Esophagus muscularis mucosa (tissue), 4 donors: Measurements from ENCODE around the gene ABCC4. TPM values are rescaled to one million over a fixed set of nuclear protein-coding genes. Genes with fewer than 3 reads are reported as not detected.

Source experiments
- DNase-seq: peaks from one replicate; pipeline ENCODE4 v3.0.0-alpha.2; 2017; ENCODE audit errors: extremely low spot score
- H3K27ac ChIP-seq, 4 donors: fragments of 200-600 bp; sonication (generic); replicated peaks in 1 of 4; 1 replicate in 3 of 4; 2 replicates in 1 of 4; pipeline ENCODE4 v1.5.1; 2016 to 2019; ENCODE audit warnings: mild to moderate bottlenecking in 1 of 4
- H3K27me3 ChIP-seq, 4 donors: fragments of 200-600 bp; sonication (generic); one replicate each; pipeline versions ENCODE4 v1.5.1 to v1.6.0; 2016 to 2019
- H3K36me3 ChIP-seq, 4 donors: fragments of 200-600 bp; sonication (generic); one replicate each; pipeline ENCODE4 v1.5.1; 2016 to 2019
- H3K4me1 ChIP-seq, 4 donors: fragments of 200-600 bp; sonication (generic); one replicate each; pipeline ENCODE4 v1.5.1; 2016 to 2019
- H3K4me3 ChIP-seq, 4 donors: fragments of 200-600 bp; sonication (generic); 1 replicate in 2 of 4; 2 replicates in 2 of 4; pipeline ENCODE4 v1.5.1; 2016 to 2019; ENCODE audit warnings: mild to moderate bottlenecking in 4 of 4, moderate library complexity in 1 of 4
- H3K9me3 ChIP-seq, 4 donors: fragments of 200-600 bp; sonication (generic); 1 replicate in 3 of 4; 2 replicates in 1 of 4; pipeline ENCODE4 v1.5.1; 2016 to 2019
- EP300 ChIP-seq: sonication (generic); formaldehyde crosslinking; IDR thresholded peaks from one replicate; pipeline ENCODE4 v1.6.1; 2017; ENCODE audit warnings: antibody characterized with exemption
- POLR2A ChIP-seq: fragments of 450-650 bp; IDR thresholded peaks from one replicate; pipeline ENCODE4 v1.6.1; 2017; ENCODE audit warnings: antibody characterized with exemption, moderate library complexity, mild to moderate bottlenecking, low read depth
- POLR2AphosphoS5 ChIP-seq, 2 donors: sonication (generic); formaldehyde crosslinking; IDR thresholded peaks; one replicate each; pipeline ENCODE4 v1.6.1; 2017; ENCODE audit warnings: antibody characterized with exemption in 2 of 2
- whole genome bisulfite sequencing: methylation state at CpG from one replicate; pipeline ENCODE4 v1.1.5; 2018; 5-methylcytosine and 5-hydroxymethylcytosine counted together
- intact Hi-C: fragments of 100-400 bp; cut with DNase I; formaldehyde crosslinking; loops from one replicate; pipeline ENCODE4 v1.15.1; 2023
- total RNA-seq, 4 donors: library from RNA; depleted of rRNA; stranded (reverse); fragments of >200 nt; gene quantifications; one replicate each; pipeline versions ENCODE4 v1.1.0 to v1.2.1, GENCODE V29; 2016
- TF ChIP-seq, protein P1 (sequence below), 3 experiments: fragments of 200-600 bp in 2 of 3; fragments of 450-650 bp in 1 of 3; sonication (generic) in 2 of 3; IDR thresholded peaks; one replicate each; pipeline ENCODE4 v1.5.1; 2017 to 2019; ENCODE audit warnings: antibody characterized with exemption in 3 of 3, mild to moderate bottlenecking in 2 of 3, moderate library complexity in 1 of 3

Gene ABCC4
- total RNA-seq, 4 donors from 2014 or later, result 5.0 to 6.3 (median 6.0) TPM

DNA sequence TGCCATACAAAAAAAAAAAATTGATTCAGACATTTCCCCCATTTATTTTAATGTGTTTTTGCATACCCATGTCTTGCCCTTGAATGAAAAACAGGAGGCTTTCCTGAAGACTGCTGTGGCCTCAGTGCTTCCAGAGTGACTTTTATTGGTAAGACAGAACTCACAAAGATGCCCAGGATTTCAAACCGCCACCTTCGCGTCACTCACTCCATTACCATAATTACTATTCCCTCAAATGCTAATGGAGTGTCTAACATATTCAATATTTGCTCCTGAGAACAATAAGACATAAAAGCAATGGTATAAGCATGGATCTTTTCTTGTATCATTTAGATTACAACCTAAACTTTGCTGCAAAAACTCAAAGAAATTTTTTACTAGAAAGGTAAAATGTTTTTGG, 306.7 kb downstream of the ABCC4 start:
- peaks cover 0 to 13% (median 2%) of the 10 kb centered on the region in 4 donors for H3K27me3 ChIP-seq
- no peaks in the 10 kb centered on the region for H3K36me3 ChIP-seq
- TF ChIP-seq, protein P1, sequence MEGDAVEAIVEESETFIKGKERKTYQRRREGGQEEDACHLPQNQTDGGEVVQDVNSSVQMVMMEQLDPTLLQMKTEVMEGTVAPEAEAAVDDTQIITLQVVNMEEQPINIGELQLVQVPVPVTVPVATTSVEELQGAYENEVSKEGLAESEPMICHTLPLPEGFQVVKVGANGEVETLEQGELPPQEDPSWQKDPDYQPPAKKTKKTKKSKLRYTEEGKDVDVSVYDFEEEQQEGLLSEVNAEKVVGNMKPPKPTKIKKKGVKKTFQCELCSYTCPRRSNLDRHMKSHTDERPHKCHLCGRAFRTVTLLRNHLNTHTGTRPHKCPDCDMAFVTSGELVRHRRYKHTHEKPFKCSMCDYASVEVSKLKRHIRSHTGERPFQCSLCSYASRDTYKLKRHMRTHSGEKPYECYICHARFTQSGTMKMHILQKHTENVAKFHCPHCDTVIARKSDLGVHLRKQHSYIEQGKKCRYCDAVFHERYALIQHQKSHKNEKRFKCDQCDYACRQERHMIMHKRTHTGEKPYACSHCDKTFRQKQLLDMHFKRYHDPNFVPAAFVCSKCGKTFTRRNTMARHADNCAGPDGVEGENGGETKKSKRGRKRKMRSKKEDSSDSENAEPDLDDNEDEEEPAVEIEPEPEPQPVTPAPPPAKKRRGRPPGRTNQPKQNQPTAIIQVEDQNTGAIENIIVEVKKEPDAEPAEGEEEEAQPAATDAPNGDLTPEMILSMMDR (IDR thresholded peaks at IDR 0.05), result no peak
- TF ChIP-seq POLR2AphosphoS5 (IDR thresholded peaks at IDR 0.05) (no peak), EP300 (no peak), POLR2A (no peak)

DNA sequence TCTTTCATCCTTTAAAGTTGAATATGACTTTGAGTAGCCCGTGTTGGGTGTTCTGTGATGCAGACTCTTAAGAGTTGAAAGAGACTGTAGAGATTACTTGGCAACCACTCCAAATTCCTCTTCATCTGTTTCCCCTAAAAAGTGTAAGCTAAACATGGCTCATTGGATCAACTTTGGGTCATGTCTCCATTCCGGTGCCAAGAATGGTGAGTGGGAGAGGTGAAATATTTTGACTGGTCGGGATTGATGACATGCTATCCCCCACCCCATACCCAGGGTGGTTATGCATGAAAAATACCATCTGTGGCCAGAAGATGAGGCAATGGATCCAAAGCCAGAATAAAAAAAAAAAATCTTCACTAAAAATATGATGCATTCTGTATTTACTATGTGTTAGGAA, 307.6 kb downstream of the ABCC4 start:
- H3K4me1 ChIP-seq, result no peaks in the 10 kb centered on the region
- peaks cover 0 to 13% (median 2%) of the 10 kb centered on the region in 4 donors for H3K27me3 ChIP-seq
- H3K36me3 ChIP-seq, result no peaks in the 10 kb centered on the region
- no peak overlapping the region for H3K4me3 ChIP-seq
- no peak overlapping the region for H3K27ac ChIP-seq
- no peak for DNase-seq
- TF ChIP-seq, protein P1 (IDR thresholded peaks at IDR 0.05), result no peak
- TF ChIP-seq POLR2A (no peak), EP300 (no peak), POLR2AphosphoS5 (IDR thresholded peaks at IDR 0.05) (no peak)
- 53% methylated on average over 3 of the region's 3 CpGs for WGBS
- H3K9me3 ChIP-seq, result no peaks in the 10 kb centered on the region
- intact Hi-C loops, result no loop called here

More for the DNA sequence above, 306.7 kb downstream of the ABCC4 start:
- no peak for DNase-seq
- 89% methylated on average over 3 of the region's 3 CpGs for WGBS
- Histone ChIP-seq H3K4me1 (no peaks in the 10 kb centered on the region), H3K9me3 (no peaks in the 10 kb centered on the region), H3K27ac (no peak overlapping the region), H3K4me3 (no peak overlapping the region)
- intact Hi-C loops, result no loop called here

GRCh38 chr13:94992036-94992960, 309.0 kb downstream of the ABCC4 start:
- intact Hi-C loops, result no loop called here
- no peak overlapping the region for H3K27ac ChIP-seq
- DNase-seq, result no peak
- peaks cover 0 to 13% (median 2%) of the 10 kb centered on the region in 4 donors for H3K27me3 ChIP-seq
- H3K36me3 ChIP-seq, result no peaks in the 10 kb centered on the region
- TF ChIP-seq POLR2AphosphoS5 (IDR thresholded peaks at IDR 0.05) (no peak), EP300 (no peak), POLR2A (no peak)
- TF ChIP-seq, protein P1 (IDR thresholded peaks at IDR 0.05), result no peak
- WGBS, result 55% methylated on average over 8 of the region's 9 CpGs
- H3K4me1 ChIP-seq, result no peaks in the 10 kb centered on the region
- H3K4me3 ChIP-seq, result no peak overlapping the region
- H3K9me3 ChIP-seq, result no peaks in the 10 kb centered on the region

DNA sequence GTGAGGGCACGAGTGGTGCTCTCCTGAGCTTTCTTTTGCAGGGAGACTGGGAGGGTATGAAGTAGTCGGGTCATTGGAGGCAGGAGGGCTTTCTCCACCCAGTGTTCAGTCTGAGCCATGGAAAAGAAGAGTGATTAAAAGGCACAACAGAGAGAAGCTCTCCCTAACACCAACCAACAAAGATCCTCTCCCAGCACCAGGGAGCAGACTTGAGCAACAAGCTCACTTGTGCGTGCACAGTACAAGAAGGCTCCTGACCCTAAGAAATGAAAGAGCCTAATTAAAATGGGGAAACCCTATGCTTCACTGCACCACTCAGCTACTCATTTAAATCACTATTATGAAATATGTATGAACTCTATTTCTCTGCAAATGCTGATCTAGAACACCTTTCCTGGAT, 312.6 kb downstream of the ABCC4 start:
- no peaks in the 10 kb centered on the region for H3K36me3 ChIP-seq
- no peak overlapping the region for H3K27ac ChIP-seq
- no peak overlapping the region for H3K4me3 ChIP-seq
- DNase-seq, result no peak
- TF ChIP-seq POLR2AphosphoS5 (IDR thresholded peaks at IDR 0.05), result no peak
- TF ChIP-seq POLR2A, result no peak
- TF ChIP-seq EP300, result no peak
- TF ChIP-seq, protein P1 (IDR thresholded peaks at IDR 0.05), result no peak
- intact Hi-C loops, result no loop called here
- no peaks in the 10 kb centered on the region for H3K4me1 ChIP-seq
- no peaks in the 10 kb centered on the region for H3K9me3 ChIP-seq
- H3K27me3 ChIP-seq, result peaks cover 0 to 3% (median under 1%) of the 10 kb centered on the region in 4 donors
- 56% methylated on average over 3 of the region's 3 CpGs for WGBS
